GM12892 (cell line): ENCODE results near the gene TEP1.

Experiments
- POLR2A ChIP-seq: IDR thresholded peaks from 2 replicates; pipeline ENCODE4 v1.6.1; 2011; ENCODE audit warnings: low read depth, low read length, control low read depth
- POLR2AphosphoS5 ChIP-seq: IDR thresholded peaks from 2 replicates; pipeline ENCODE4 v1.6.1; 2011; ENCODE audit warnings: low read depth, low read length, control low read depth
- TAF1 ChIP-seq: IDR thresholded peaks from 2 replicates; pipeline ENCODE4 v1.6.1; 2011; ENCODE audit warnings: low read depth, mild to moderate bottlenecking, control low read depth, low read length, borderline replicate concordance

DNA sequence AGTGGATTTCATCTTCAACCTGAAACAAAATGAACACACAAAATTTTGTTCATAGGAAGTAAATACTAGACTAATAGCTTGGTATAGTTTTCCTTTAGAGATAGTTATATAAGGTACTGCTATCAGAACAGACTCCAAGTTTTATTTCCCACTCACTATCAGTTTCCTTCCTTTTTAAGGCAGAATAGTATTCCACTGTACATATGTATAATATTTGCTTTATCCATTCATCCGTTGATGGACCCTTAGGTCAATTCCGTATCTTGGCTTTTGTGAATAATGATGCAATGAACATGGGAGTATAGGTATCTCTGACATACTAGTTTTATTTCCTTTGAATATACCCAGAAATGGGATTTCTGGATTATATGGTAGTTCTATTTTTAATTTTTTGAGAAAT, 83.9 kb downstream of the TEP1 start:
- TF ChIP-seq TAF1 (no peak), POLR2AphosphoS5 (no peak), POLR2A (no peak)
